ENCODE data around the gene SCYL1. TPM values are rescaled to one million over a fixed set of nuclear protein-coding genes. Genes with fewer than 3 reads are reported as not detected.
A peak's percentile ranks its signal among the peaks of the same experiment; 100 is the strongest.

Gene SCYL1
- polyA plus RNA-seq, 1 donor (not counting 4 experiments of a cell fraction or from before 2014, with no cell fraction given), result 31.3 TPM

- Histone ChIP-seq H3K36me3 (ENCODE audit: control insufficient read depth in 2 of 2, extremely low read depth in 1 of 2, insufficient read depth in 2 of 2, low read length in 2 of 2) (no peaks in the 10 kb centered on the region), H3K4me2 (ENCODE audit: control insufficient read depth, extremely low read depth, insufficient read depth, low read depth, low read length) (peak overlapping the region; percentile 55), H3K4me1 (ENCODE audit: control insufficient read depth, extremely low read depth, insufficient read depth, low read length) (peaks cover 50% of the 10 kb centered on the region), H3K79me2 (ENCODE audit: control insufficient read depth, insufficient read depth, low read length) (no peaks in the 10 kb centered on the region), H3K4me3 (ENCODE audit: control insufficient read depth in 2 of 3, extremely low read depth in 1 of 3, insufficient read depth in 2 of 3, low read depth in 1 of 3, low read length in 3 of 3) (no peak overlapping the region), H3K27me3 (ENCODE audit: control insufficient read depth, extremely low read depth, insufficient read depth, low read length) (no peaks in the 10 kb centered on the region), H3K9ac (ENCODE audit: control insufficient read depth, extremely low read depth, insufficient read depth, low read length) (no peak overlapping the region), H2AFZ (ENCODE audit: control insufficient read depth, low read length) (no peak overlapping the region), H3K27ac (ENCODE audit: control insufficient read depth, insufficient read depth, low read length) (peak overlapping the region; percentile 29), H4K20me1 (ENCODE audit: control insufficient read depth, extremely low read depth, insufficient read depth, low read length) (no peaks in the 10 kb centered on the region), H3K9me3 (ENCODE audit: control insufficient read depth, low read depth, low read length) (no peaks in the 10 kb centered on the region), H3K9me1 (ENCODE audit: control insufficient read depth, extremely low read depth, insufficient read depth, low read length) (peaks cover 2% of the 10 kb centered on the region)
- DNase-seq (ENCODE audit: low read depth, low spot score), result peak; percentile 94
- TF ChIP-seq CTCF (optimal IDR thresholded peaks at IDR 0.05 in 1 of 3, IDR thresholded peaks at IDR 0.05 in 1 of 3, conservative IDR thresholded peaks at IDR 0.05 in 1 of 3; ENCODE audit: extremely low read depth in 1 of 3, insufficient read depth in 2 of 3, low read length in 3 of 3), result no peak
- TF ChIP-seq EZH2 (IDR thresholded peaks at IDR 0.05; ENCODE audit: low read length), result no peak
- dilution Hi-C loops (cut with MboI; ENCODE audit: extremely low pct_ligation_motif_present, low sequenced_read_pairs), result no loop called here
- FAIRE-seq, result peak; percentile 96
These were observed 35.2 kb downstream of the SCYL1 start for GRCh38 chr11:65559951-65560537.

DNA sequence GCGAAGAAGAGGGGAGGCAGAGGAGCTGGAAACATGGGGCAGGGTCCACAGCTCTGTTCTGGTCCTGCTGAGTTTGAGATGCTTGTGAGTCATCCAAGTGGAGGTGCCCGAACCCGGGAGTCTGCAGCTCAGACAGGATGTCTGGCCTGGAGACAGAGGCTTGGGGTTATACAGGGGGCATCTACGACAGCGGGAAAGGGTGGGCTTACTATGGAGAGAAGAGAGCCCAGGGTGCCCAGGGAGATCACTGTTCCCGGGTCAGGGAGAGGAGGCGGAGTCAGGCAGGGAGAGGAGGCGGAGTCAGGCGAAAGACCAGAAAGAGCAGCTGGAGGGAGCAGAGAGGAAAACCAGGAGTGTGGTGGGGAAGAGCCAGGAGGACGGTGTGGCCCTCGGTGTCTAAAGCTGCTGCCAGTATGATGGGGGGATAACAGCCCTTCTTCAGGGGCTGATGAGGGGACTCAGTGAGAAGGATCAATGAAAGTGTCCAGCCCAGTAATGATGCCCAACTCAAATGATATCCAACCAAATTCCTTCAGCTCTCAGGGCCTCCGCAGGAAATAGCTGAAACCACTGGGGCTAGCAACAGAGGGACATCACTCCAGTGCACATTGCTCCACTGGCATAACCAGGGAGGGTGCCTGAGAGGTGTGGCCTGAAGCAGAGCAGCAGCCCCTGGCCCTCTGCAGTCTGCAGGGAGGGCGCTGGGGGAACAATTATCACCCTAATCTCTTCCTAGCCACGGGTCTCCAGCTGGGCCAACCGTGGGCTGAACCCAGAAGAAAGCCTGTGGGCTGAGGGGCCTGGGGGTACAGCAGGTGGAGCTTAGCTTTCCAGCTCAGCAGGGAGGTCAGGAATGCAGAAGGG lies 35.9 kb downstream of the SCYL1 start:
- TF ChIP-seq EZH2 (IDR thresholded peaks at IDR 0.05; ENCODE audit: low read length), result no peak
- TF ChIP-seq CTCF (optimal IDR thresholded peaks at IDR 0.05 in 1 of 3, IDR thresholded peaks at IDR 0.05 in 1 of 3, conservative IDR thresholded peaks at IDR 0.05 in 1 of 3; ENCODE audit: extremely low read depth in 1 of 3, insufficient read depth in 2 of 3, low read length in 3 of 3), result no peak
- H3K9me1 ChIP-seq (ENCODE audit: control insufficient read depth, extremely low read depth, insufficient read depth, low read length), result peaks cover 2% of the 10 kb centered on the region
- dilution Hi-C loops (cut with MboI; ENCODE audit: extremely low pct_ligation_motif_present, low sequenced_read_pairs), result no loop called here
- peak overlapping the region; percentile 55 for H3K4me2 ChIP-seq (ENCODE audit: control insufficient read depth, extremely low read depth, insufficient read depth, low read depth, low read length)
- peak overlapping the region; percentile 29 for H3K27ac ChIP-seq (ENCODE audit: control insufficient read depth, insufficient read depth, low read length)
- H4K20me1 ChIP-seq (ENCODE audit: control insufficient read depth, extremely low read depth, insufficient read depth, low read length), result no peaks in the 10 kb centered on the region
- no peaks in the 10 kb centered on the region for H3K9me3 ChIP-seq (ENCODE audit: control insufficient read depth, low read depth, low read length)
- peaks cover 50% of the 10 kb centered on the region for H3K4me1 ChIP-seq (ENCODE audit: control insufficient read depth, extremely low read depth, insufficient read depth, low read length)
- H3K9ac ChIP-seq (ENCODE audit: control insufficient read depth, extremely low read depth, insufficient read depth, low read length), result no peak overlapping the region
- no peaks in the 10 kb centered on the region for H3K27me3 ChIP-seq (ENCODE audit: control insufficient read depth, extremely low read depth, insufficient read depth, low read length)
- DNase-seq (ENCODE audit: low read depth, low spot score) (no peak), FAIRE-seq (no peak)
- H3K36me3 ChIP-seq (ENCODE audit: control insufficient read depth in 2 of 2, extremely low read depth in 1 of 2, insufficient read depth in 2 of 2, low read length in 2 of 2), result no peaks in the 10 kb centered on the region
- H2AFZ ChIP-seq (ENCODE audit: control insufficient read depth, low read length), result no peak overlapping the region
- H3K79me2 ChIP-seq (ENCODE audit: control insufficient read depth, insufficient read depth, low read length), result no peaks in the 10 kb centered on the region
- H3K4me3 ChIP-seq (ENCODE audit: control insufficient read depth in 2 of 3, extremely low read depth in 1 of 3, insufficient read depth in 2 of 3, low read depth in 1 of 3, low read length in 3 of 3), result no peak overlapping the region
